Right kidney (tissue), 9 donors: ENCODE measurements around the gene LYPLAL1.

Source experiments
- DNase-seq: peaks from one replicate; pipeline ENCODE4 v3.0.0-alpha.2; 2016
- long read RNA-seq, 8 donors: transcript quantifications; one replicate each; lab custom pipeline, GENCODE V29; 2026

Gene LYPLAL1
- long read RNA-seq, donor 1, transcript LYPLAL1-202 (5 exons, 1,898 nt): major isoform, 16 of 23 reads
- long read RNA-seq, donor 1, partial matches to known transcripts: 0 of 23 reads
- long read RNA-seq, donor 1, other reads (novel, unspliced or antisense): 0 of 23 reads
- long read RNA-seq, donor 2, transcript LYPLAL1-202 (5 exons, 1,898 nt): major isoform, 10 of 18 reads
- long read RNA-seq, donor 2, partial matches to known transcripts: 0 of 18 reads
- long read RNA-seq, donor 2, other reads (novel, unspliced or antisense): 0 of 18 reads
- long read RNA-seq, donor 3, partial matches to known transcripts: 0 of 11 reads
- long read RNA-seq, donor 3, other reads (novel, unspliced or antisense): 0 of 11 reads
- long read RNA-seq, donor 4, transcript LYPLAL1-202 (5 exons, 1,898 nt): major isoform, 12 of 22 reads
- long read RNA-seq, donor 4, partial matches to known transcripts: 0 of 22 reads
- long read RNA-seq, donor 4, other reads (novel, unspliced or antisense): 0 of 22 reads
- long read RNA-seq, donor 5, transcript LYPLAL1-202 (5 exons, 1,898 nt): major isoform, 20 of 25 reads
- long read RNA-seq, donor 5, partial matches to known transcripts: 0 of 25 reads
- long read RNA-seq, donor 5, other reads (novel, unspliced or antisense): 0 of 25 reads
- long read RNA-seq, donor 6, transcript LYPLAL1-202 (5 exons, 1,898 nt): major isoform, 10 of 17 reads
- long read RNA-seq, donor 6, partial matches to known transcripts: 0 of 17 reads
- long read RNA-seq, donor 6, other reads (novel, unspliced or antisense): 0 of 17 reads
- long read RNA-seq, donor 7, transcript LYPLAL1-202 (5 exons, 1,898 nt): major isoform, 13 of 22 reads
- long read RNA-seq, donor 7, transcript LYPLAL1-203 (4 exons, 1,703 nt): minor isoform, 5 of 22 reads
- long read RNA-seq, donor 7, partial matches to known transcripts: 0 of 22 reads
- long read RNA-seq, donor 7, other reads (novel, unspliced or antisense): 0 of 22 reads
- long read RNA-seq, donor 8, transcript LYPLAL1-202 (5 exons, 1,898 nt): major isoform, 18 of 22 reads
- long read RNA-seq, donor 8, partial matches to known transcripts: 0 of 22 reads
- long read RNA-seq, donor 8, other reads (novel, unspliced or antisense): 0 of 22 reads

DNA sequence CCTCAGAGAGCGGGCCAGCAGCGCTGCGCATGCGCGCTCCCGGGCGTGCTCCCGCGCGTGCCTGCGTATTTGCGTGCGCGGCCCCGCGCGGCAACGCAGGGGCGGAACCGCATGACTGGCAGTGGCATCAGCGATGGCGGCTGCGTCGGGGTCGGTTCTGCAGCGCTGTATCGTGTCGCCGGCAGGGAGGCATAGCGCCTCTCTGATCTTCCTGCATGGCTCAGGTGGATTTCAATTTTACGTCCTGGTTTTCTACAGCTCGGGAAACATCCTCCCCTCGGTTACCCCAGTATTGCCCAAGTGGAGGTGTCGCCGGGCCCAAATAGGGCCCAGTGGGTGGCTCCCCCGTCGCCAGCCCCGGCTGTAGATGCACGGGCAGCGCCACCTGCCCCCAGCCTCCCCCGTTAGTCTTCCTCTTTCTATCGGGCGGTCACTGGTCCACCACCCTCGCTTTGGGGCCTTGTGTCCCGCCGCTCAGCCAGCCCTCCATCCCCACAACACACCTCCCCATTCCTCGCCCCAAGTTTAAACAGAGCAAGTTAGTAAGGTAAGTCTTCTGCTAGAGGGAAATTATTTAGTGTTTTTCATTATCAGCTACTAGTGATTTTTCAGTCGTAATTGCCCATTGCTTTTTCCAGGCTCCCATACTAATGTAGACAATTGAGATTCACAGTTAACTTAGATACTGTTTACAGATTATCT, at the start of gene LYPLAL1:
TSS of gene LYPLAL1 (plus strand) at position 121 of the 702 bp plus-strand sequence. CDS start at position 134, 13 bp downstream.
- peak; percentile 94 for DNase-seq

DNA sequence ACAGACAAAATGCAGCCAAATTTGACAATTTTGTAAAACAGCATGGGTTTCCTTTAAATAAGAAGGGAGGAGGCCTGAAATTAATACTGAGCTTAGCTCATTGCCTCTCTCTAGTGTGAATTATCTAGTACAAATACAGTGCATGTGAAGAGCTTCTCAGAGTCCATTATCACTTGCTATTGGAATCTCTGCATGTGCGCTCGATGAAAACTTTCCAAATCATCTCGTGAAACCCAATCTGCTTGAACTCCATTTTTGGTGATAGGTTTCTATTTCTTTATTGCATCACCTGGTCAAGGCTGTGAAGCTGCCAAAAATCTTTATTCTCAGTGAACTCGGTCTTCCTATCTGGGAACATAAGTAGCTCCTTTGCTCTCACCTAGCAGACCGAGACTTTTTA, 49.5 kb upstream of the LYPLAL1 start:
- DNase-seq: no peak

DNA sequence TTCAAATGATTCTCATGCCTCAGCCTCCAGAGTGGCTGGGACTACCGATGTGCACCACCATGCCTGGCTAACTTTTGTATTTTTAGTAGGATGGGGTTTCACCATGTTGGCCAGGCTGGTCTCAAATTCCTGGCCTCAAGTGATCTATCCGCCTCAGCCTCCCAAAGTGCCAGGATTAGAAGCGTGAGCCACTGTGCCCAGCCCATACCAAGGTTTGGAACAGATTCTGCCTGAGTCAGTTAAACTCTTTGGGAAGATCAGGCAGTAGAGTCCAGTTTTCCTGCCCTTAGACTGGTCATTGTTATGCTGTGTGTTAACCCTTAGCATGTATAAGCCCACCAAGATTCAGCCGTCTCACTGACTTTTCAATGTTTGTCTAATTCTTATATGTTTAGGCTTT, 48.3 kb upstream of the LYPLAL1 start:
- no peak for DNase-seq

DNA sequence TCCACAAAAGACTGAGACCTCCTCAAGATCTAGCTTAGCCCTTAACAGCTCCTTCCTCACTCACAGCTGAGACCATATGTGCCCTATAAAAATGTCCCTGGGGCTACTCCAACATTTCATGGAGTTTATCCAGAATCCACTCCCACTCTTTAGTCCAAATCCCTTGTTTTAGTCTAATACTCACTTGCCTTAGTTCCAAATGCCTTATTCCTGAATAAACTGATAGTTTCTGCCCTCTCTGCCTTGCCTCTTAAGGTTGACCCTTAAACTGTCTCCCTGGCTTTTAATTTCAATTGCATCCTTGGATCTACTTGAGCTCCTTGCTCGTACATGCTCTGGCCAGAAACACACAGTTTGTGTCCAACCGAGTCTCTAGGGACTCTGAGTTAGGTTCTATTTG, 47.3 kb upstream of the LYPLAL1 start:
- DNase-seq: no peak

DNA sequence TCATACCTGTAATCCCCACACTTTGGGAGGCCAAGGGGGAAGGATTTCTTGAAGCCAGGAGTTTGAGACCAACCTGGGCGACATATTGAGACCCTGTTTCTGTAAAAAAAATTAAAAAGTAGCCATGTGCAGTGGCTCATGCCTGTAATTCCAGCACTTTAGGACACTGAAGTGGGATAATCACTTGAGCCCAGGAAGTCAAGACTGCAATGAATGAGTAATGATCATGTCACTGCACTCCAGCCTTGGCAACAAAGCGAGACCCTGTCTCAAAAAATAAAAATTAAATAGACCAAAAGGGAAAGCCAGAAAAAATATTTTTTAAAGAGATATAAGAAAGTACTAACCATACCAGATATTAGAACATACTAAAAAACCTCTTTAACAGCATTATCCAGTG, 44.7 kb upstream of the LYPLAL1 start:
- no peak for DNase-seq

DNA sequence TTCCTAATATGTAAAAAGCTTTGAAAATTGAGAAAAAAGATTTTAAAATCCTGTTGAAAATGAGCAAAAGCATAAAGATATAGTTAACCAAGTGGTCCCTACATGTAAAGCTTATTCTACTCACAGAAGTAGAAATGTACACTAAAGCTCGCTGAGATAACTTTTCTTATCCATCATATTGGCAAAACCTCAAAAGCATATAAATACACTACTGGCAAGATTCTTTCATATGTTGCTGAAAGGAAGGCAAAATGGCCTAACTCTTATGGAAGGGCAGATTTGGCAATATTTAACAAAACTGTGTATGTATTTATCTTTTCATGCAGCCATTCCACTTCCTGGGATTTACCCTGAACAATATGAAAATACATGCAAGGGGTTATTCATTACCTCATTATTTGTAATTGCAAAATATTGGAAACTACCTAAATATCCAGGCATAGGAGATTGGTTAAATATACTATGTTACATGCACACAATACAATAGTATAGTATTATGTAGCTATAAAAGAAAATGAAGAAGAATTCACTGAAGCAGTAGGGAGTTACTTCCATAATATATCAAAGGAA, 43.2 kb upstream of the LYPLAL1 start:
- no peak for DNase-seq

DNA sequence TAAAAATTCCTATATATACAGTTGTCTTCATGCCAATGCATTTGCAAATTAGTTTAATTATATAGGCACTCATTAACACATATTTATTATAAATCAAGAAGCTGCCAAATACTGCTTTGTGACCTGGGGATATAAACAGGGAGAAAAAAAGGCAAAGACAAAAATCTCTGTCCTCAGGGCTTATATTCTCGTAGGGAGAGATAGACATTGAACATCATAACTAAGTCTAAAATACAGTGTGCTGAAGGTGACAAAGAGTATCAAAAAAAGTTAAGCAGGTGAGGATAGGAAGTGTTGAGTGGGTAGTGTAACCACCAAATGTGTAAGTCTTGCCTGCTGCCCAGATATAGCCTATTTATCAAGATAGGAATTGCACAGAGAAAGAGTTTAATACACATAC, 40.7 kb upstream of the LYPLAL1 start:
- no peak for DNase-seq

DNA sequence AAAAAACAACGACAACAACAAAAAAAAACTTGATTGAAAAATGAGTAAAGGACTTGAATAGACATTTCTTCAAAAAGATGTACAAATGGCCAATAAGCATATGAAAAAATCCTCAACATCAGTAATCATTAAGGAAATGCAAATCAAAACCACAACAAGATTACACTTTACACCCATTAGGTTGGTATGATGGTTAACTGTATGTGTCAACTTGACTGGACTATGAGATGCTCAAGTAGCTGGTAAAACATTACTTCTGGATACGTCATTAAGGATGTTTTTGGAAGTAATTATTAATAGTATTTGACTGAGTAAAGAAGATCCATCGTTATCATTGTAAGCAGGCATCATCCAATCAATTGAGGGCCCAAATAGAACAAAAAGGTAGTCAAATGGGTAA, 34.9 kb upstream of the LYPLAL1 start:
- DNase-seq: no peak

DNA sequence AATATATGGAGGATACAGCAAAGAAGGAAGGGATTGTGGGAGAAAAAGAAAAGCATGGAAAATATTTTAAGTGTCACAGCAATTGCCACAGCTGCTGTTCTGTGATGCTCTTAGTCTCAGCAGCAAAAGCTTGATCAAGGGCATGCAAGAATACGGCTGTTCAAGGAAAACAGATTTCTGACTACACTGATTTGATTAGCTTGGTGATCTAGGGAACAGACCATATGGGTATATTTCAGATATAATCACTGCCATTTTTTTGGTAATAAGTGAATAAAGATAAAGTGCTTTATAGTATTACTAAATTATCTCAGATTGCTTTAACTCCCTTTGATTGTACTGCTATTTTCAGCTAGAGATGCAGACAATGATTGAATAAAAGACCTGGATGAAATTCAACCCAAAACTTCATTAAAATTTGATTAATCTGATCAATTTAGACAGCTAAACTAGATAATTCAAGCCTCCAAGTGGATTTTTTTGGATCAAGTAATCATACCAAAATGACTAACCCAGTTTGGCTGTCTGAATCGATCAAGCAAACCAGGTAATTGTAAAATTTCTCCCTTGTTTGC, 33.3 kb upstream of the LYPLAL1 start:
- no peak for DNase-seq

DNA sequence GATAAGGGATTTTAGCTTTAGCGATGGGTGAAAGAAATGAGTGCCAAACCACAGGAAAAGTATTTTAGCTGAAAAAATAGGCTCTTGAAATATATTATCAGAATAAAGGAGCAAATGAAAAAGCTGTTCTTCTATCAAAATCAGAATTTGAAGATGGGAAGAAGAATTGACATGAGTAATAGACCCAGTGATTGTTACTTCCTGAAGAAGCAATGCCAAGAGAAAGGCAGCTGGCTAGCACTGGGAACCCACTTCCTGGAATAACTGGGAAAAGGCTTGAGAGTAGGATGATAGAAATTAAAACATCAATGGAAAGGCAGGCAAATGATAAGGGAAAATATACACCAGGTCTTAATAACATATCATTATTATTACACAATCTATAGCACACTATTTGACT, 29.9 kb upstream of the LYPLAL1 start:
- no peak for DNase-seq

DNA sequence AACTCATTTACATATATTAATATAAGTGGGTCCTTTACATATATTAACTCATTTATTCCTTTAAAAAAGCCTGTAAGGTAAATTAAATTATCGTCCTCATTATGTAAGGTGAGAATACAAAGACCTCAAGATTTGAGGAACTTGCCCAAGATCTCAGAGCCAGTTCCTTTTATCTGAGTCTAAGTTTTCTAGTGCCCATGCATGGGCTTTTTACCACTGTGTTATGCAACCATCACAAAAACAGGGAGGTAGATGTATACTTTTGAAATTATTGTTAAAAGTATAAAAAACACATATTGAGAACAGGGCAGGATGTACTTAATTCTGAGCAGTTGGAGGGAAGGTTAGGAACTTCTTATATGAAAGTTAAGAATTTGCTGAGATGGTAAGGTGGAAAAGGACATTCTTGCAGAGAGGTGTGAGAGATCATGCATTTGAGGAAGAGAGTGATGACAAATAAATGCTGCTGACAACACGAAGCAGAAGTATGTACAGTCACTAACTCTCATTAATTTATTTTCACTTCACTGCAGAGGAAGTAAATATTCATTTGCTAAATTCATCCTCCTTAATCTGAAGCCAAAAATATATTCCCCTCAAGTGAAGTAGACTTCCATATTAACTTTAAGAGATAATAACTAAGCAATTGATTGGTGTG, 28.9 kb upstream of the LYPLAL1 start:
- no peak for DNase-seq

DNA sequence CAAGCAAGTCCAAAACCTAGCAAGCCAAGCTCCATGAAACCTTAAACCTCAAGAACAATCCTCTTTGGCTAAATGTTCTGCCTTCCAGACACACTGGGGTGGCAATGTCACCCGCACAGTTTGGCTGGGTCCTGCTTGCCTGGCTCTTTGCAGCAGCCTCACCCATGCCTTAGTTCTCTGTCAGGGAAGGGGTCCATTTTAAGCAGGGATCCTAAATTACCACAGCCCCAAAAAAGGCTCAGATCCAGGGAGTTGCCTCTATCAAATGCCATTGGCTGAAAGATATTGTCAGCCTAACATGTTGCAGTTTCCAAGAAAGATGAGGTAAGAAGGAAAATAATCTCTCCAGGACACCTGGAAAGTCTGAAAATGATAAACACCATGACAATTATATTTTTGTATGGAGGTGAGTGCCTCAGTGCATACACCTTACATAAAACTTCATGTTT, 26.1 kb upstream of the LYPLAL1 start:
- DNase-seq: no peak

DNA sequence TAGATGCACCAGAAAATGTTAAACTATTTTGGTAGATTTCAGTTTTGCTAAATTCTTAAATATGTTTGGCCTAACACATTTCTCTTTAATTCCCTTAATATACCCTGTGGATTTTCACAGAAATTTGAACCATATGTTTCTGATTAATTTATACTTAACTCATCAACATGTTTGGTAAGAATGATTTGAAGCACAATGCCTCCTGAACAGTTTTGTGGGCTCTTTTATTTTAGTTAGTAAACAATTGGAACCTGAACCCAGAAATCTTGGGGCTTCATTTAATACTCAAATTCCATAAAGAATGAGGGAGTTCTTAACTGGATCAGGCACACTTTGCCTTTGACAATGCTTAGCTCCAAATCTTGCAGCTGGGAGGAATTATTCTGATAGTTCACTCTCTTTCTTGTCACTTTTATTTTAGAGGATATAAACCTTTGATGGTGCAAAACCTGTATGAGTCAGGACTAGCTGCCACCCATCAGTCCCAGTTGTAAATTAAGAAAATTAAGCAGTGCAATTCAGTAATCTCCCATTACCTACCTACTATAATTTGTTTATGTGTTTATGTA, 24.6 kb upstream of the LYPLAL1 start:
- DNase-seq: no peak

DNA sequence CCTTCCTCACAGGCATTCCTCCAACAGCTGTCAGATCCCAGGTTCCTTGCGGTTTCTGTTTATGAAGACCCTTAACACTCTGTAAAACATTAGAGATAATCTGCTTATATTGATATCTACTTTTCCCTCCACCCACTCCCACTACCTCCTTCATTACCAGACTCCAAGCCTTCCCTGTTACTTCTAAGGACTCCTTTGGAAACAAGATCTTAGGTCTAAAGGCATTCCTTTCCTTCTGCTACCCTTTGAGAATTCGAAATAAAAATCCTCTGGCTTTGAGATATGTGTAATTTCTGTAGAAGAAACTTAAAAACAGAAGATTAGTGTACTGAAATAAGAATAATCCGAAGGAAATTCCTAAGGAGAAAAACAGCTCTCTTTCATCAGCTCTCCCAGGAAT, 23.7 kb upstream of the LYPLAL1 start:
- DNase-seq: no peak

DNA sequence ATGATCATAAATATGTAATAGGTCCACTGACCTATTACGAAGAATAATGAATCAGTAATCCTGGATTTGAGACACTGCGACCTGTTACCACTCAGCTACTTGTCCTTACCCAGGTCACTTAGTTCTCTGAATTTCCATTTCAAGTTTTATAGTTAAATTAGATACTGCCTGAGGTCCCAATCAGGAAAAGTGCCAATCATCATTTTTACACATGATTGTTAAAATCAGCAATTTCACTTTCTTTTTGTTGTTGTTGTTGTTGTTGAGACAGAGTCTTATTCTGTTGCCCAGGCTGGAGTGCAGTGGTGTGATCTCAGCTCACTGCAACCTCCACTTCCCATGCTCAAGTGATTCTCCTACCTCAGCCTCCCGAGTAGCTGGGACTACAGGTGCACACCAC, 22.8 kb upstream of the LYPLAL1 start:
- no peak for DNase-seq

DNA sequence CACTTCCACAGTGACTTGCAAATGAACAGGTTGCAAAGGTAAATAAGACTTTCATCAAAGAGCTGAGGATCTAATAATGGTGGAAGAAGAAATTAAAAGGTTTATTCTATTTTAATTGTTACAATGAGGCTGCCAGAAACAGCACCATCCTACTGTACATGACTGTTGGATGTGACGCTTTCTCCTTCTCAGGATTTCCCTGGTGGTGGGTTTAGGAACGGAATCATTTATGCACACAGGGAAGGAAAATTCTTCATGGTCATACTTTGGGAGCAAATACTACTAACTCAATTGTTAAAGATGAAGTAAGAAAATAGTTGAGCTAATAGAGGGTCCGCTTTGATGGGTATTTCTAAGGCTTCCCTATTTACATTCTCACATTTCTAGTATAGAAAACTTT, 22.2 kb upstream of the LYPLAL1 start:
- no peak for DNase-seq

DNA sequence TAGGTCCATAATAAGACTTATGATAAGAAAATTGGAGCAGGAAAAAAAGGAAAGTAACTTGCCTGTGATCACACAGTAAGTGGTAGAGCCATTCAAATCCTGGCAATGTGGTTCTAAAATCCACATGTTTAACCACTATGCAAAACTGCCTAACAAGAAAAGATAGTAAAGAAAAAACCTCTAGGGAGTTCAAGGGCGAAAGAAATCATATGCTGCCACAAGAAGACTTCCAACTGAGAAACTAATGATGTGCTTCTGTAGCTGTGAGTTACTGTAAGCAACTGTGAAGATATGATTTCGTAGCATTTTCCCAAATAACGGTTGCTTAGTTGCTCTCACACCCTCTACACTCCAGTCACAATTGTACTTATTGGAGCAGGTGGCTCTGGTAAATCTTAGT, 20.9 kb upstream of the LYPLAL1 start:
- no peak for DNase-seq

DNA sequence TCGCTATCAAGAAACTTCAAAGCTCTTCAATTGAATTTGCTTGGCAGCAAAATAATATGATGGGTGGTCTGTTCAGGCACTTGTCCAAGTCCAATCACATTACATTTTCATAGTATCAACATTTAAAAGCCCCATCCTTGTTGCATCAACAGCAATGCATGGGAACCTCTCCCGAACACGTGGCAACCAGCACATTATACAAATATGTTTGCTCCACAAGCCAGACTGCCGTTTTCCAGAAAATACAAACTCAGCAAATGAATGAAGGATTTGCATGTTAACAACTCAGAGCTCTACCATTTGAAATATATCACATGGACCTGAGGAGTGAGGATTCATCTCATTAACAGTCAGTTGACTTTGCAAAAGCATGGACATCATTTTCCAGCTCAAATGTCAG, 20.0 kb upstream of the LYPLAL1 start:
- DNase-seq: no peak

DNA sequence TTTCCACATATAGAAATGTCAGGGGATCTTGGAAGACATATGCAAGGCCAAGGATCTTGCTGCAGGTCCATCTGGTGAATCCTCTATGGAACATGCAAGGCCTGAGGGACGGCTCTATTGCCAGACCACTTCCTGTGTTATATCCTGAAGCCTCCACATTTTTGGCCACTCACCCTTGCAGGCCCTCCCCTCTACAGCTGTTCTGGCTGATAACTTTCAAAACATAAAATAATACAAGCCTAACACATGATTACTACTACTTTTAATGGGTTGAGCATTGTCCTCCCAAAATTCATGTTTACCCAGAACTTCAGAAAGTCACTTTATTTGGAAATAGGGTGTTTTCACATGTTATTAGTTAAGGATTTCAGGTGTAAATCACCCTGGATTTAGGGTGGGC, 18.5 kb upstream of the LYPLAL1 start:
- DNase-seq: no peak

DNA sequence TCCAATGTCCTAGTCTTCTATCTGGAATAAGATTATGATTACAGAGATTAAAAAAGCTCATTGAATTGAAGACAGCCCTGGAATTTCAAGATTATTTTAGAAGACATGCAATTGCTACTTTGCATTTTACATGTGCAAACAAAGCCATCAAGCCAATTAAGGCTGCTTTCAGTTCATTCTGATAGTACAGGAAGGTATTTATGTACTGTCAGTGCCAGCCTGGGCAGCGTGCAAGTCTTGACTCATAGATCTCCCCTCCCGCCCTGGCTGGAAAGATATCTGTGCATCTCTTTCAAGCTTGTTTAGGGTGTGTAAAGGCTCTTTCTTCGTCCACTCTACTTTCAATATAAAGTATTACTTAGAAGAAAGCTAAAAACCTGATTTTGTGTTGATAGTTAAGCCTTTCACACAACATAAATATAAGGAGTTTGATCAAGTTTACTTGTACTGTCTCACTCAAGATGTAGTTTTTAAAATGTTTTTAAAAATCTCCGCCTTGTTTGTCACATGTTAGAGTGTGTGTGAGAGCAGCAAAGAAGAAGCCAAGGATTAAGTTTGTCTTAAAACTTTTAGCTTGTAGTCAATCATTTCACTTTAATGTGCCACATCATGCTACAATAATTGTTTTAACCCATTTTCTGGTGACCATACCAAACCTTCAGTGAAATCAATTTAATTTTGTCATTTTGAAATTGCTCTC, 13.6 kb upstream of the LYPLAL1 start:
- DNase-seq: no peak
